ENCODE results near the gene ENTPD3. TPM values are rescaled to one million over a fixed set of nuclear protein-coding genes. Genes with fewer than 3 reads are reported as not detected.

ENTPD3 gene
- total RNA-seq (1 to 10 TPM; 1.6 to 2.2 TPM), polyA plus RNA-seq (under 1 TPM; 0.10 to 0.50 TPM)
- long read RNA-seq, donor 1, partial matches to known transcripts: 6 of 15 reads
- long read RNA-seq, donor 1, other reads (novel, unspliced or antisense): 5 of 15 reads
- long read RNA-seq, donor 2, partial matches to known transcripts: 0 of 4 reads
- long read RNA-seq, donor 2, other reads (novel, unspliced or antisense): 2 of 4 reads

GRCh38 chr3:40387001-40387894 lies at the start of gene ENTPD3:
ENTPD3 (plus strand) TSS chr3:40387184; CDS start chr3:40388058, 874 bp downstream.
- Histone ChIP-seq H3K4me3 (ENCODE audit: low read length in 2 of 2) (peak within 1 kb of the TSS in 1 of 2 donors; percentile 28), H3K27me3 (ENCODE audit: control insufficient read depth in 1 of 2, insufficient read depth in 2 of 2, low read length in 1 of 2) (no peaks in the 10 kb centered on the region), H3K36me3 (ENCODE audit: control insufficient read depth in 1 of 2, insufficient read depth in 2 of 2, low read length in 1 of 2) (peaks cover 0 to 3% of the 10 kb centered on the region in 2 donors), H3K4me1 (ENCODE audit: control insufficient read depth in 1 of 2, insufficient read depth in 2 of 2, low read length in 2 of 2) (no peaks in the 10 kb centered on the region), H3K9me3 (ENCODE audit: control insufficient read depth, low read length) (no peaks in the 10 kb centered on the region), H3K27ac (ENCODE audit: low read depth in 1 of 2, low read length in 2 of 2) (no peak within 1 kb of the TSS)
- intact Hi-C loops (cut with DNase I): no loop called here
- 5 to 6% methylated on average over 46 to 49 of the region's 49 CpGs for WGBS, 2 donors
- DNase-seq: peak in 1 of 2 donors; percentile 76
- peak; percentile 56 for ATAC-seq (ENCODE audit: low FRiP score)

GRCh38 chr3:40339871-40340270 lies 47.1 kb upstream of the ENTPD3 start:
- Histone ChIP-seq H3K9me3 (ENCODE audit: control insufficient read depth, low read length) (no peaks in the 10 kb centered on the region), H3K4me1 (ENCODE audit: control insufficient read depth in 1 of 2, insufficient read depth in 2 of 2, low read length in 2 of 2) (no peaks in the 10 kb centered on the region), H3K27ac (ENCODE audit: low read depth in 1 of 2, low read length in 2 of 2) (no peak overlapping the region), H3K36me3 (ENCODE audit: control insufficient read depth in 1 of 2, insufficient read depth in 2 of 2, low read length in 1 of 2) (no peaks in the 10 kb centered on the region), H3K4me3 (ENCODE audit: low read length in 2 of 2) (no peak overlapping the region), H3K27me3 (ENCODE audit: control insufficient read depth in 1 of 2, insufficient read depth in 2 of 2, low read length in 1 of 2) (no peaks in the 10 kb centered on the region)
- intact Hi-C loops (cut with DNase I): loop anchor here in 1 of 2 donors (10.0 kb wide), 1 partner anchor 235 kb away; no protein-coding TSS in a partner anchor
- ATAC-seq (ENCODE audit: low FRiP score) (no peak), DNase-seq (no peak)
- 67 to 75% methylated on average over 1 of the region's 1 CpG for WGBS, 2 donors

- H3K27ac ChIP-seq (ENCODE audit: low read depth in 1 of 2, low read length in 2 of 2): no peak overlapping the region
- no peaks in the 10 kb centered on the region for H3K4me1 ChIP-seq (ENCODE audit: control insufficient read depth in 1 of 2, insufficient read depth in 2 of 2, low read length in 2 of 2)
- DNase-seq (no peak), ATAC-seq (ENCODE audit: low FRiP score) (no peak)
- no peaks in the 10 kb centered on the region for H3K36me3 ChIP-seq (ENCODE audit: control insufficient read depth in 1 of 2, insufficient read depth in 2 of 2, low read length in 1 of 2)
- 67 to 70% methylated on average over 1 of the region's 1 CpG for WGBS, 2 donors
- intact Hi-C loops (cut with DNase I): no loop called here
- H3K9me3 ChIP-seq (ENCODE audit: control insufficient read depth, low read length): no peaks in the 10 kb centered on the region
- no peak overlapping the region for H3K4me3 ChIP-seq (ENCODE audit: low read length in 2 of 2)
- no peaks in the 10 kb centered on the region for H3K27me3 ChIP-seq (ENCODE audit: control insufficient read depth in 1 of 2, insufficient read depth in 2 of 2, low read length in 1 of 2)
Measured at GRCh38 chr3:40340541-40341170, 46.3 kb upstream of the ENTPD3 start.

GRCh38 chr3:40341671-40342070 lies 45.3 kb upstream of the ENTPD3 start:
- no peak for ATAC-seq (ENCODE audit: low FRiP score)
- no peak overlapping the region for H3K4me3 ChIP-seq (ENCODE audit: low read length in 2 of 2)
- no peak for DNase-seq

GRCh38 chr3:40350529-40350928 lies 36.5 kb upstream of the ENTPD3 start:
- no peaks in the 10 kb centered on the region for H3K36me3 ChIP-seq (ENCODE audit: control insufficient read depth in 1 of 2, insufficient read depth in 2 of 2, low read length in 1 of 2)
- H3K9me3 ChIP-seq (ENCODE audit: control insufficient read depth, low read length): peaks cover 4% of the 10 kb centered on the region
- no peak overlapping the region for H3K27ac ChIP-seq (ENCODE audit: low read depth in 1 of 2, low read length in 2 of 2)
- intact Hi-C loops (cut with DNase I): no loop called here
- DNase-seq: no peak
- no peak for ATAC-seq (ENCODE audit: low FRiP score)
- no peaks in the 10 kb centered on the region for H3K4me1 ChIP-seq (ENCODE audit: control insufficient read depth in 1 of 2, insufficient read depth in 2 of 2, low read length in 2 of 2)
- H3K4me3 ChIP-seq (ENCODE audit: low read length in 2 of 2): no peak overlapping the region
- no peaks in the 10 kb centered on the region for H3K27me3 ChIP-seq (ENCODE audit: control insufficient read depth in 1 of 2, insufficient read depth in 2 of 2, low read length in 1 of 2)

More at GRCh38 chr3:40341671-40342070, 45.3 kb upstream of the ENTPD3 start:
- Histone ChIP-seq H3K27me3 (ENCODE audit: control insufficient read depth in 1 of 2, insufficient read depth in 2 of 2, low read length in 1 of 2) (no peaks in the 10 kb centered on the region), H3K36me3 (ENCODE audit: control insufficient read depth in 1 of 2, insufficient read depth in 2 of 2, low read length in 1 of 2) (no peaks in the 10 kb centered on the region), H3K4me1 (ENCODE audit: control insufficient read depth in 1 of 2, insufficient read depth in 2 of 2, low read length in 2 of 2) (no peaks in the 10 kb centered on the region), H3K27ac (ENCODE audit: low read depth in 1 of 2, low read length in 2 of 2) (no peak overlapping the region), H3K9me3 (ENCODE audit: control insufficient read depth, low read length) (no peaks in the 10 kb centered on the region)
- intact Hi-C loops (cut with DNase I): no loop called here

- Histone ChIP-seq H3K4me1 (ENCODE audit: control insufficient read depth in 1 of 2, insufficient read depth in 2 of 2, low read length in 2 of 2) (no peaks in the 10 kb centered on the region), H3K27ac (ENCODE audit: low read depth in 1 of 2, low read length in 2 of 2) (no peak overlapping the region), H3K27me3 (ENCODE audit: control insufficient read depth in 1 of 2, insufficient read depth in 2 of 2, low read length in 1 of 2) (no peaks in the 10 kb centered on the region), H3K4me3 (ENCODE audit: low read length in 2 of 2) (no peak overlapping the region), H3K9me3 (ENCODE audit: control insufficient read depth, low read length) (peaks cover 2% of the 10 kb centered on the region), H3K36me3 (ENCODE audit: control insufficient read depth in 1 of 2, insufficient read depth in 2 of 2, low read length in 1 of 2) (no peaks in the 10 kb centered on the region)
- WGBS, 2 donors: 81% methylated on average over 2 of the region's 2 CpGs
- intact Hi-C loops (cut with DNase I): no loop called here
- DNase-seq (no peak), ATAC-seq (ENCODE audit: low FRiP score) (no peak)
Measured at GRCh38 chr3:40355410-40355809, 31.6 kb upstream of the ENTPD3 start.

- no peak for DNase-seq
- no peaks in the 10 kb centered on the region for H3K4me1 ChIP-seq (ENCODE audit: control insufficient read depth in 1 of 2, insufficient read depth in 2 of 2, low read length in 2 of 2)
- intact Hi-C loops (cut with DNase I): no loop called here
- H3K27me3 ChIP-seq (ENCODE audit: control insufficient read depth in 1 of 2, insufficient read depth in 2 of 2, low read length in 1 of 2): no peaks in the 10 kb centered on the region
- no peak overlapping the region for H3K4me3 ChIP-seq (ENCODE audit: low read length in 2 of 2)
- H3K9me3 ChIP-seq (ENCODE audit: control insufficient read depth, low read length): peaks cover 2% of the 10 kb centered on the region
- H3K27ac ChIP-seq (ENCODE audit: low read depth in 1 of 2, low read length in 2 of 2): no peak overlapping the region
- no peaks in the 10 kb centered on the region for H3K36me3 ChIP-seq (ENCODE audit: control insufficient read depth in 1 of 2, insufficient read depth in 2 of 2, low read length in 1 of 2)
- no peak for ATAC-seq (ENCODE audit: low FRiP score)
- WGBS, 2 donors: 66 to 81% methylated on average over 1 of the region's 1 CpG
Measured at GRCh38 chr3:40358454-40358853, 28.5 kb upstream of the ENTPD3 start.

- intact Hi-C loops (cut with DNase I): no loop called here
- 48 to 49% methylated on average over 2 of the region's 2 CpGs for WGBS, 2 donors
- ATAC-seq (ENCODE audit: low FRiP score): no peak
Measured at GRCh38 chr3:40363674-40364073, 23.3 kb upstream of the ENTPD3 start.

More at GRCh38 chr3:40363674-40364073, 23.3 kb upstream of the ENTPD3 start:
- Histone ChIP-seq H3K27ac (ENCODE audit: low read depth in 1 of 2, low read length in 2 of 2) (no peak overlapping the region), H3K27me3 (ENCODE audit: control insufficient read depth in 1 of 2, insufficient read depth in 2 of 2, low read length in 1 of 2) (no peaks in the 10 kb centered on the region), H3K9me3 (ENCODE audit: control insufficient read depth, low read length) (no peaks in the 10 kb centered on the region), H3K4me3 (ENCODE audit: low read length in 2 of 2) (no peak overlapping the region), H3K4me1 (ENCODE audit: control insufficient read depth in 1 of 2, insufficient read depth in 2 of 2, low read length in 2 of 2) (no peaks in the 10 kb centered on the region), H3K36me3 (ENCODE audit: control insufficient read depth in 1 of 2, insufficient read depth in 2 of 2, low read length in 1 of 2) (no peaks in the 10 kb centered on the region)
- no peak for DNase-seq

Data from aorta (tissue), 5 donors.